ENCODE results near the gene PPP1R3F. TPM values are rescaled to one million over a fixed set of nuclear protein-coding genes. Genes with fewer than 3 reads are reported as not detected.
A peak's percentile ranks its signal among the peaks of the same experiment; 100 is the strongest.
"Not testable (repeated sequence)": the region's sequence is repeated elsewhere in the genome, so short reads cannot be mapped to it uniquely, and the experiment has no call there.

The PPP1R3F gene
- total RNA-seq, 1 donor from 2014 or later: 9.9 TPM

DNA sequence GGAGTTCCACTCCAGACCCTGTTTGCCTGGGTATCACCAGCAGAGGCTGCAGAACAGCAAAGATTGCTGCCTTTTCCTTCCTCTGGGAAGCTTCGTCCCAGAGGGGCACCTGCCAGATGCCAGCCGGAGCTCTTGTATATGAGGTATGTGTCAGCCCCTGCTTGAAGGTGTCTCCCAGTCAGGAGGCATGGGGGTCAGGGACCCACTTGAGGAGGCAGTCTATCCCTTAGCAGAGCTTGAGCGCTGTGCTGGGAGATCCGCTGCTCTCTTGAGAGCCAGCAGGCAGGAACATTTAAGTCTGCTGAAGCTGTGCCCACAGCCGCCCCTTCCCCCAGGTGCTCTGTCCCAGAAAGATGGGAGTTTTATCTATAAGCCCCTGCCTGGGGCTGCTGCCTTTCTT lies 29.7 kb downstream of the PPP1R3F start:
- DNase-seq (ENCODE audit: low spot score); ATAC-seq; intact Hi-C loops (cut with DNase I): not testable (repeated sequence)

DNA sequence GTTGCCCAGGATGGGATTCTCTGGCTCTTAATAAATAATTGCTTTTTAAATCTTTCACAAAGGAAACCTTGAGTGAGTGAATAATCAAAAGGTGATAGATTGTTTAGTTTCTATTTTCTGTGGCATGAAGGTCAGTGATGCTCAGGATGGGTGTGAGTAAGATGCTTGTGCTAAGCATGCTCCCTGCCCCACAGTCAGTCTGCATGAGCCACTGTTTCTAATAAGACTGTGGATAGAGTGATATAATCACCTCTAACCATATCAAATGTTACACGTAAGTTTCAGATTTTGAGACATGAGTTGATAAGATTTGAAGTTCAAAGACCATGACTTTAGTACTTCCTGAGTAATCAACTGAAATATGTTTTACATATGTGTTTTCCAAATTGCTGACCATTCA lies 31.1 kb downstream of the PPP1R3F start:
- ATAC-seq: no peak
- no peak for DNase-seq (ENCODE audit: low spot score)
- intact Hi-C loops (cut with DNase I): no loop called here

GRCh38 chrX:49303346-49303745 lies 33.8 kb downstream of the PPP1R3F start, which contains the start of gene GAGE10:
Gene GAGE10, plus strand, starts transcription at chrX:49303646. Its CDS starts 1,214 bp downstream, at chrX:49304860.
- intact Hi-C loops (cut with DNase I): no loop called here
- no peak for DNase-seq (ENCODE audit: low spot score)
- ATAC-seq: no peak

DNA sequence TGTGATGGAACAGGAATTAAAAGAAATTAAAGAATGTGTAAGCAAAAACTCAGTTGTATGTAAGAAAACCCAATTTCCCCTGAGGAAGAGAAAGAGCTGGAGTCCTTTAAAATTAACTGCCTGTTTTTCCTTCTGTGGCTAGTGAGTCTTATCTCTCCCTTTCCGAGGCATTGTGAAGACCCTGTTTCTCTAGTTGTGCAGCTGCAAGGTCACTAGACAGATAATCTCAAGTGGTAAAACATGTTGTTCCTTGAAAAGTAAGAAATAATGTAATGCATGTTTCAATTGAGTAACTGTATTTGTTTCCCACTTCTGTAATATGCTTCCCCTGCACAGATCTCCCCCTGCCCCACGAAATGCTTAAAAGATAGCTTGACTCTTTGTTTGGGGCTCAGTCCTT lies 38.2 kb downstream of the PPP1R3F start:
- DNase-seq (ENCODE audit: low spot score); ATAC-seq; intact Hi-C loops (cut with DNase I): not testable (repeated sequence)

DNA sequence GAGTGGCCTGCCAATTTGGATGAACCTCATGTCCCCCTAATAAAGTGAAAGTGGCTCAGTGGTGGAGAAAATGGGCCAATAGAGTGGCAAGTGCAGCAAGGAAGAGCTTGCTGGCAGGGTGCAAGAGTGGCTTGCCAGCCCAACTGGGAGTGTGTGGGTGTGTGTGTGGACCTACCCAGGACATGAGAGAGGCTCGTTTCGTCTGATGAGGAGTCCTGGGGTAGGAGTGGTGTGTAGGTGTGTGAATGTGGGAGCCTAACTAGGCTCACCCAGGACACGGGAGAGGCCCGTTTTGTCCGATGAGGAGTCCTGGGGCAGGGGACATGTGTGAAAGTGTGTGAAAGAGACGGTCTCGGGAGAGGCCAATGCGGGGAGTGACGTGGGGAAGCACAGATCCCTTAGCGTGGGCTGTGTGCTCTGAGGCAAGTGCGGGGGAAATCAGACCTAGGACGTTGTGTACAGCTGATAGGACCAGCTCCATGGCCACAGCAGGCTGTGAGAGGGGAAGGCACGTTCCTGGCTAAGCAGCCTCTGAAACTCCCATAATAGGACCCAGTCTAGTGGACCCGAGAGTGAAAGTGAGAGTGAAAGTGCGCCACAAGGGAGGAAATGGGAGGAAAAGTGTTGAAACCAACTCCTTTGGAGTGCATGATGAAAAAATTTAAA lies 39.1 kb downstream of the PPP1R3F start:
- ATAC-seq (peak; percentile 77), DNase-seq (ENCODE audit: low spot score) (no peak)
- intact Hi-C loops (cut with DNase I): no loop called here

DNA sequence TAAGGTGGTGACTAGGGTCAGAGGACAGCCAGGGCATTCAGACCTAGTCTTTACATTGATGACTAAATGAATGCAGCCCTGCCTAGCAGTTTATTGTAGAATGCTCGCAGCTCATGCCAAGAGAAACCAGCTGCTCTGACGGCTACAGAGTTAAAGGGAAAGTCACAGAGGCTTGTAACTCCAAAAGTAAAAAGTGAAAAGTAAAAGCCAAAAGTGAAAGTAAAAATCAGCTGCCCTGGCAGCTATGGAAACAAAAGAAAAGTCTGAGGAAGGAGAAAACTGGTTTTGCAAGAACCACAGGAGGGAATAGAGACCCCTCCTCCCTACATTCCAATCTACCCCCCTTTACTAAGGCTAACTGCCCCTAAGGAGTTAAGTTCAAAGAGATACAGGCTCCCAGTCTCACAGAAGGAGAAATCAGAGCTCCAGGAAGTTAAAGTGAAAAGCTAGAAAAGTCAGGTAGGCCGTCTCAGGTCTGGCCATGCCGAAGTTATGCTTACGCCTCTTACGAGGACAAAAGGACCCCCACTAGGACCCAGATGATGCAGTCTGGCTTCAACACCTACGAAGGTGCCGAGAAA lies 39.9 kb downstream of the PPP1R3F start:
- intact Hi-C loops (cut with DNase I): no loop called here
- ATAC-seq (peak; percentile 34), DNase-seq (ENCODE audit: low spot score) (no peak)

DNA sequence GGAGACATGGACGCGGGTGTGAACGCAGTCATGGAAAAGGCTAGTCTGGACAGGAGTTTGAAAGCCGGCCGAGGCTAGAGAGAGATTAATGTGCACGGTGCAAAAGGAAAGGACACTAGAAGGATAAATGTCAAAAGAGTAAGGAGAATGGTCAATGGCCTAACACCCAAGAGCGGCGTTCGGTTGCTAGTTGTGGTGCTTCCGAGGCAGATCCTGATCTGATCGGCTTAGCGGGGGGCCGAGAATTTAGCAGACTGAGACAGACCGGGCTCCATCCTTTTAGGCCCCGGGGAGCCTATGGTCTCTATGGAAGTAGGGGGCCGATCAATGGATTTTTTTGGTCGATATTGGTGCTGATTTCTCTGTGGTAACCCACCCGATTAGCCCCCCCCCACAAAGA lies 40.8 kb downstream of the PPP1R3F start:
- ATAC-seq (no peak), DNase-seq (ENCODE audit: low spot score) (no peak)
- intact Hi-C loops (cut with DNase I): no loop called here

GRCh38 chrX:49312176-49312575 lies 42.6 kb downstream of the PPP1R3F start:
- intact Hi-C loops (cut with DNase I): no loop called here
- DNase-seq (ENCODE audit: low spot score): no peak
- ATAC-seq: no peak

- ATAC-seq (no peak), DNase-seq (ENCODE audit: low spot score) (no peak)
- intact Hi-C loops (cut with DNase I): no loop called here
These were observed 46.5 kb downstream of the PPP1R3F start for GRCh38 chrX:49316085-49316484.

DNA sequence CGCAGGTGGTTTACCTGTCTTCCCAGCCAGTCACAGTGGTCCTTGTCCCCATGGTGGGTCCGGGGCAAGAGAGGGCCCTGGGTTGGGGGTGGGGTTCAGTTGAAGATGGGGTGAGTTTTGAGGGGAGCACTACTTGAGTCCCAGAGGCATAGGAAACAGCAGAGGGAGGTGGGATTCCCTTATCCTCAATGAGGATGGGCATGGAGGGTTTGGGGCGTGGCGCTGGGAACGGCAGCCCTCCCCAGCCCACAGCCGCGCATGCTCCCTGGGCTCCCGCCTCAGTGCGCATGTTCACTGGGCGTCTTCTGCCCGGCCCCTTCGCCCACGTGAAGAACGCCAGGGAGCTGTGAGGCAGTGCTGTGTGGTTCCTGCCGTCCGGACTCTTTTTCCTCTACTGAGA lies 52.1 kb downstream of the PPP1R3F start, which contains the start of gene GAGE12J:
GAGE12J (plus strand) TSS at position 301 of the 400 bp plus-strand sequence. CDS start 1,157 bp downstream, outside the sequence.
- DNase-seq (ENCODE audit: low spot score); intact Hi-C loops (cut with DNase I); ATAC-seq: not testable (repeated sequence)

DNA sequence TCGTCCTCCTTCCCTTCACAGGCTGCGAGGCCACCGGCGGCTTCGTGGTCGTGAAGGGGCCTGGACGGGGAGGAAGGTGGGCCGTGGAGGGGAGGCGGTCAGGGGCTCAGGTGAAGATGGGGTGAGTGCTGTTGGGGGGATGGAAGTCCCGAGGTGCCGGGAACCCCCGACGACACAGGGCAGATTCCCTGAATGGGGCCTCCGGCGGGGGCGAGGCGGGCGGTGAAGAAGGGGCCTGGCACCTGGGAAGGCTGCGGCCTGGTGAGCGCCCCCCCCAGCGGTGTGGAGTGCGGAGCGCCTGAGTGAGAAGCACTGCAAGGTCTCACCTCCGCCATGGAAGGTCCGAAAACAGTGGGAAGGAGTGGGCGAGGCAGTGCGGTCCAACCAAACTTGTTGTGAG lies 52.7 kb downstream of the PPP1R3F start:
- DNase-seq (ENCODE audit: low spot score); intact Hi-C loops (cut with DNase I); ATAC-seq: not testable (repeated sequence)

GRCh38 chrX:49323735-49324134 lies 54.1 kb downstream of the PPP1R3F start:
- DNase-seq (ENCODE audit: low spot score); intact Hi-C loops (cut with DNase I); ATAC-seq: not testable (repeated sequence)

GRCh38 chrX:49330421-49330820 lies 60.8 kb downstream of the PPP1R3F start:
- intact Hi-C loops (cut with DNase I); ATAC-seq; DNase-seq (ENCODE audit: low spot score): not testable (repeated sequence)

DNA sequence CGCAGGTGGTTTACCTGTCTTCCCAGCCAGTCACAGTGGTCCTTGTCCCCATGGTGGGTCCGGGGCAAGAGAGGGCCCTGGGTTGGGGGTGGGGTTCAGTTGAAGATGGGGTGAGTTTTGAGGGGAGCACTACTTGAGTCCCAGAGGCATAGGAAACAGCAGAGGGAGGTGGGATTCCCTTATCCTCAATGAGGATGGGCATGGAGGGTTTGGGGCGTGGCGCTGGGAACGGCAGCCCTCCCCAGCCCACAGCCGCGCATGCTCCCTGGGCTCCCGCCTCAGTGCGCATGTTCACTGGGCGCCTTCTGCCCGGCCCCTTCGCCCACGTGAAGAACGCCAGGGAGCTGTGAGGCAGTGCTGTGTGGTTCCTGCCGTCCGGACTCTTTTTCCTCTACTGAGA lies 61.7 kb downstream of the PPP1R3F start, which contains the start of gene GAGE13:
GAGE13 (plus strand) TSS at position 301 of the 400 bp plus-strand sequence. CDS start 1,156 bp downstream, outside the sequence.
- ATAC-seq; DNase-seq (ENCODE audit: low spot score); intact Hi-C loops (cut with DNase I): not testable (repeated sequence)

GRCh38 chrX:49331841-49332240 lies 62.2 kb downstream of the PPP1R3F start:
- DNase-seq (ENCODE audit: low spot score); ATAC-seq; intact Hi-C loops (cut with DNase I): not testable (repeated sequence)

Other genes starting within 250 kb of the PPP1R3F start
- gene TFE3, start 226.4 kb upstream of the PPP1R3F start, total RNA-seq: 69.0 TPM
- gene CCDC120, start 210.8 kb upstream of the PPP1R3F start, total RNA-seq: 7.9 TPM
- gene PRAF2, start 195.8 kb upstream of the PPP1R3F start, total RNA-seq: 29.6 TPM
- gene WDR45, start 189.9 kb upstream of the PPP1R3F start, total RNA-seq: 70.9 TPM
- gene GPKOW, start 146.1 kb upstream of the PPP1R3F start, total RNA-seq: 20.5 TPM
- 1.0 TPM for gene MAGIX, start 107.0 kb upstream of the PPP1R3F start, total RNA-seq
- gene PLP2, start 97.9 kb upstream of the PPP1R3F start, total RNA-seq: 103 TPM
- gene PRICKLE3, start 83.4 kb upstream of the PPP1R3F start, total RNA-seq: 9.9 TPM
- 4.2 TPM for gene SYP, start 69.6 kb upstream of the PPP1R3F start, total RNA-seq
- 0.22 TPM for gene CACNA1F, start 36.5 kb upstream of the PPP1R3F start, total RNA-seq
- 12.3 TPM for gene CCDC22, start 34.3 kb upstream of the PPP1R3F start, total RNA-seq
- 0.13 TPM for gene FOXP3, start 5.1 kb upstream of the PPP1R3F start, total RNA-seq
- not detected for gene GAGE10, start 33.9 kb downstream of the PPP1R3F start, total RNA-seq
- not detected for gene GAGE12J, start 52.2 kb downstream of the PPP1R3F start, total RNA-seq
- gene GAGE13, start 61.8 kb downstream of the PPP1R3F start, total RNA-seq: not detected

All from sciatic nerve (tissue), 2 donors.